SU-DHL-6 (cell line): ENCODE measurements around the gene MMP20.
A peak's percentile ranks its signal among the peaks of the same experiment; 100 is the strongest.

ENCODE experiments used
- H2AFZ ChIP-seq: fragments of 200-600 bp; sonication (generic); 2 replicates; pipeline ENCODE4 v1.6.1; 2014; ENCODE audit warnings: low read depth, mild to moderate bottlenecking, moderate library complexity, mixed read lengths, antibody characterized with exemption, low read length; ENCODE audit not compliant: severe bottlenecking
- H3F3A ChIP-seq: fragments of 200-600 bp; shearing (Covaris generic); 2 replicates; pipeline ENCODE4 v1.6.0; 2016; ENCODE audit warnings: antibody characterized with exemption, mild to moderate bottlenecking; ENCODE audit not compliant: insufficient read depth
- H3K27ac ChIP-seq: fragments of 200-600 bp; sonication (generic); 2 replicates; pipeline ENCODE4 v1.5.1; 2016; ENCODE audit warnings: low read depth, mild to moderate bottlenecking, low read length, moderate library complexity, mixed read lengths
- H3K27me3 ChIP-seq: fragments of 200-600 bp; sonication (generic), shearing (Covaris generic); 2 replicates; pipeline ENCODE4 v1.6.0; 2014; ENCODE audit warnings: mild to moderate bottlenecking, low read length
- H3K36me3 ChIP-seq: fragments of 200-600 bp; sonication (generic); 2 replicates; pipeline ENCODE4 v1.6.1; 2014; ENCODE audit warnings: mild to moderate bottlenecking, low read length, mixed read lengths
- H3K4me2 ChIP-seq: fragments of 300-600, 200-600 bp; shearing (Covaris generic), sonication (generic); 2 replicates; pipeline ENCODE4 v1.6.0; 2014; ENCODE audit warnings: low read length, low read depth, mild to moderate bottlenecking; ENCODE audit not compliant: poor library complexity, severe bottlenecking
- H3K4me3 ChIP-seq: fragments of 200-600 bp; sonication (generic); 2 replicates; pipeline ENCODE4 v1.5.1; 2014; ENCODE audit warnings: antibody characterized with exemption, low read length, mild to moderate bottlenecking, mixed read lengths; ENCODE audit not compliant: insufficient read depth, poor library complexity, severe bottlenecking
- H3K79me2 ChIP-seq: fragments of 200-600 bp; sonication (generic); 2 replicates; pipeline ENCODE4 v1.6.1; 2014; ENCODE audit warnings: mild to moderate bottlenecking, low read length, moderate library complexity; ENCODE audit not compliant: insufficient read depth
- H3K9ac ChIP-seq: fragments of 200-600 bp; sonication (generic); 2 replicates; pipeline ENCODE4 v1.7.0; 2014; ENCODE audit warnings: mild to moderate bottlenecking, low read length
- H3K9me2 ChIP-seq: fragments of 200-600 bp; sonication (generic); replicated peaks from 2 replicates; pipeline ENCODE4 v1.6.1; 2014; ENCODE audit warnings: low read length; ENCODE audit not compliant: insufficient read depth
- H3K9me3 ChIP-seq: fragments of 200-600 bp; sonication (generic); 2 replicates; pipeline ENCODE4 v1.6.1; 2014; ENCODE audit warnings: low read length, mixed read lengths; ENCODE audit not compliant: insufficient read depth
- H4K20me1 ChIP-seq: fragments of 200-600 bp; sonication (generic); 2 replicates; pipeline ENCODE4 v1.6.1; 2014; ENCODE audit warnings: low read depth, mild to moderate bottlenecking, antibody characterized with exemption, low read length, moderate library complexity, mixed read lengths
- EZH2phosphoT487 ChIP-seq: fragments of 200-600 bp; sonication (generic), shearing (Covaris generic); conservative IDR thresholded peaks from 2 replicates; pipeline ENCODE4 v1.6.1; 2018; ENCODE audit warnings: mild to moderate bottlenecking, antibody characterized with exemption, low read length, moderate library complexity, mixed read lengths
- TF ChIP-seq, protein P1 (sequence below): fragments of 200-600 bp; sonication (generic); IDR thresholded peaks from one replicate; pipeline ENCODE4 v1.5.1; 2017; ENCODE audit warnings: antibody characterized with exemption, mild to moderate bottlenecking, low read length, moderate library complexity; ENCODE audit not compliant: insufficient read depth, poor library complexity, severe bottlenecking

Gene MMP20

DNA sequence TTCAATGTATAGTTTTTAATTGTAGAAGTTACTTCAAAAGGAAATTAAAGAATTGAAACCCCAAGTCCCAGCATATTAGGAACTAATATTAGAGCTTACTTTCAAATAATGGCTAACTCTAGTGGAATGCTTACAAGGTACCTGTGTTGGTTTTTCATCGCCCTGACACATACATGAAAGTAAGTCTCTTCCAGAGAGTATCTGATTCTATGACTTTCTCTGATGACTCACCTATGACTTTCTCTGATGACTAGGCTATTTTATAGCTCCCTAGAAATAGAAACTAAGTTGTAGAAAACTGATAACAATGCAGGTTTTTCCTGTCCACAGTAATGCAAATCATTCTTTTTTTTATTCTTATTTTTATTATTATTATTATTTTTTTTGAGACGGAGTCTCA lies 61.0 kb downstream of the MMP20 start:
- peaks cover 24% of the 10 kb centered on the region; the same call in 1 of the 2 replicates for H3K9me3 ChIP-seq
- H3K79me2 ChIP-seq: no peaks in the 10 kb centered on the region
- no peaks in the 10 kb centered on the region for H4K20me1 ChIP-seq
- peak overlapping the region; percentile 23; the same call in 1 of the 2 replicates for H3K9ac ChIP-seq
- TF ChIP-seq, protein P1, sequence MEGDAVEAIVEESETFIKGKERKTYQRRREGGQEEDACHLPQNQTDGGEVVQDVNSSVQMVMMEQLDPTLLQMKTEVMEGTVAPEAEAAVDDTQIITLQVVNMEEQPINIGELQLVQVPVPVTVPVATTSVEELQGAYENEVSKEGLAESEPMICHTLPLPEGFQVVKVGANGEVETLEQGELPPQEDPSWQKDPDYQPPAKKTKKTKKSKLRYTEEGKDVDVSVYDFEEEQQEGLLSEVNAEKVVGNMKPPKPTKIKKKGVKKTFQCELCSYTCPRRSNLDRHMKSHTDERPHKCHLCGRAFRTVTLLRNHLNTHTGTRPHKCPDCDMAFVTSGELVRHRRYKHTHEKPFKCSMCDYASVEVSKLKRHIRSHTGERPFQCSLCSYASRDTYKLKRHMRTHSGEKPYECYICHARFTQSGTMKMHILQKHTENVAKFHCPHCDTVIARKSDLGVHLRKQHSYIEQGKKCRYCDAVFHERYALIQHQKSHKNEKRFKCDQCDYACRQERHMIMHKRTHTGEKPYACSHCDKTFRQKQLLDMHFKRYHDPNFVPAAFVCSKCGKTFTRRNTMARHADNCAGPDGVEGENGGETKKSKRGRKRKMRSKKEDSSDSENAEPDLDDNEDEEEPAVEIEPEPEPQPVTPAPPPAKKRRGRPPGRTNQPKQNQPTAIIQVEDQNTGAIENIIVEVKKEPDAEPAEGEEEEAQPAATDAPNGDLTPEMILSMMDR: no peak
- no peak for TF ChIP-seq EZH2phosphoT487
- no peaks in the 10 kb centered on the region for H3K27me3 ChIP-seq
- H3K9me2 ChIP-seq: no peaks in the 10 kb centered on the region
- H3F3A ChIP-seq: peaks cover 35% of the 10 kb centered on the region
- peak overlapping the region; percentile 84 for H2AFZ ChIP-seq
- H3K27ac ChIP-seq: peak overlapping the region; percentile 100
- H3K36me3 ChIP-seq: no peaks in the 10 kb centered on the region
- no peak overlapping the region for H3K4me3 ChIP-seq
- H3K4me2 ChIP-seq: peak overlapping the region; percentile 99

DNA sequence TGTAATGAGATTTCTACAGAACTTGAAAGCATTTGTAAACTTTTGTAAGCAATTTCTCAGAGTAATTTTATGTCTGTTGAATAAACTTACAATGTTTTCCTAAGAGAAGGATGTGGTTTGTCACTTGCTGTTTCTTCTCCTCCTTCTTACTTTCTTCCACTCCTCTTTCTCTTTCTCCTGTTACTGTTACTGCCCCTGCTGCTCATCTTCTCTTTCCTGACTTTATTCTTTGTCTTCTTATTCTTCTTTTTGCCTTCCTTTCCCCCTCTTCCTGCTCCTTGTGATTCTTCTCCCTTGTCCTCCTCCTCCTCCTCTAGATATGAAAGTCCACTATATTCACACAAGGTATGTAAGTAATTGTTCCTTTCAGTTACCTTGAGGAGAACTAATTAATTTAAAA lies 63.5 kb downstream of the MMP20 start:
- Histone ChIP-seq H3F3A (peaks cover 35% of the 10 kb centered on the region), H2AFZ (peak overlapping the region; percentile 84), H3K79me2 (no peaks in the 10 kb centered on the region), H4K20me1 (no peaks in the 10 kb centered on the region), H3K36me3 (peaks cover 6% of the 10 kb centered on the region), H3K4me2 (peak overlapping the region; percentile 99), H3K9me2 (no peaks in the 10 kb centered on the region), H3K9ac (peak overlapping the region; percentile 49), H3K9me3 (peaks cover 17% of the 10 kb centered on the region; the same call in 1 of the 2 replicates), H3K27me3 (no peaks in the 10 kb centered on the region), H3K27ac (peak overlapping the region; percentile 100), H3K4me3 (peak overlapping the region; percentile 25)
- TF ChIP-seq, protein P1: no peak
- TF ChIP-seq EZH2phosphoT487: no peak

DNA sequence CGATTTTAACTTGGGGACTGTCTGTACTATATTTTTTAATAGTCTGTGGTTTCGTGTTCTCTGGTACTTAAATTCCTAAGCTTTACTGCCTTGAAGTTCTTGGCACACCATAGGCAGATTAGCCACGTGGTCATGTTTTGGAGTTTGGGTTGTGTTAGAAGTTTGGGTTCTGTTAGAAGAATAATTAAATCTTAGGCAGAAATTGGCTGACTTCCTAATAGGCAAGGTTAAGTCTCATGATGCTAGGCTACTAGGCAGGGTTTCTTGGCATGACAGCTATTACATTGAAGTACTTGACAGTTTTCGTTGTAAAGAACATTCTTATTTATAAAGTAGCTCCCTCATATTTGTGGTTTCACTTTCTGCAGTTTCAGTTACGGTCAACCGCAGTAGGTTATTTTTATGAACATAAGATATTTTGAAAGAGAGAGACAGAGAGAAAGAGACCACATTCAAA lies 64.5 kb downstream of the MMP20 start:
- H3K4me3 ChIP-seq: peak overlapping the region; percentile 19
- TF ChIP-seq, protein P1: no peak
- no peaks in the 10 kb centered on the region for H3K79me2 ChIP-seq
- peaks cover 35% of the 10 kb centered on the region for H3F3A ChIP-seq
- no peak overlapping the region for H2AFZ ChIP-seq
- H4K20me1 ChIP-seq: no peaks in the 10 kb centered on the region
- peak overlapping the region; percentile 56 for H3K9ac ChIP-seq
- H3K4me2 ChIP-seq: peak overlapping the region; percentile 99
- H3K36me3 ChIP-seq: peaks cover 6% of the 10 kb centered on the region
- H3K27me3 ChIP-seq: no peaks in the 10 kb centered on the region
- no peaks in the 10 kb centered on the region for H3K9me2 ChIP-seq
- peak overlapping the region; percentile 100 for H3K27ac ChIP-seq
- H3K9me3 ChIP-seq: peaks cover 10% of the 10 kb centered on the region; the same call in 1 of the 2 replicates
